Fibroblast of lung (primary cell): ENCODE measurements around the gene SRC. TPM values are rescaled to one million over a fixed set of nuclear protein-coding genes. Genes with fewer than 3 reads are reported as not detected.

ENCODE experiments used
- DNase-seq, 2 donors: peaks; one replicate each; pipeline versions ENCODE4 v3.0.0 to v3.0.0-alpha.2; 2010; ENCODE audit warnings: low read depth in 2 of 2
- H2AFZ ChIP-seq: 2 replicates; pipeline ENCODE4 v1.5.1; 2012; ENCODE audit warnings: low read length, control low read depth, inconsistent platforms
- H3K27ac ChIP-seq: 2 replicates; pipeline ENCODE4 v1.5.1; 2011; ENCODE audit warnings: low read length, control low read depth; ENCODE audit not compliant: insufficient read depth
- H3K27me3 ChIP-seq: 2 replicates; pipeline ENCODE4 v1.5.1; 2011; ENCODE audit warnings: mild to moderate bottlenecking, low read length; ENCODE audit not compliant: control insufficient read depth, insufficient read depth
- H3K36me3 ChIP-seq: 2 replicates; pipeline ENCODE4 v1.5.1; 2011; ENCODE audit warnings: low read length; ENCODE audit not compliant: control insufficient read depth, insufficient read depth
- H3K4me1 ChIP-seq: 2 replicates; pipeline ENCODE4 v1.5.1; 2011; ENCODE audit warnings: low read length; ENCODE audit not compliant: control insufficient read depth, insufficient read depth; ENCODE audit errors: extremely low read depth
- H3K4me2 ChIP-seq: 2 replicates; pipeline ENCODE4 v1.5.1; 2011; ENCODE audit warnings: low read length, control low read depth; ENCODE audit not compliant: insufficient read depth; ENCODE audit errors: extremely low read depth
- H3K4me3 ChIP-seq, 4 experiments: fragments of 200-600 bp in 1 of 4; sonication (generic) in 1 of 4; replicated peaks in 1 of 4; 2 replicates each; pipeline ENCODE4 v1.5.1; 2011 to 2016; ENCODE audit warnings: low read length in 4 of 4, low read depth in 3 of 4, mild to moderate bottlenecking in 3 of 4, control low read depth in 2 of 4, inconsistent platforms in 1 of 4, mixed read lengths in 1 of 4; ENCODE audit not compliant: insufficient read depth in 1 of 4; ENCODE audit errors: control extremely low read depth in 1 of 4
- H3K79me2 ChIP-seq: 2 replicates; pipeline ENCODE4 v1.5.1; 2012; ENCODE audit warnings: mild to moderate bottlenecking, low read length, inconsistent platforms; ENCODE audit not compliant: control insufficient read depth, insufficient read depth
- H3K9ac ChIP-seq: 2 replicates; pipeline ENCODE4 v1.5.1; 2011; ENCODE audit warnings: mild to moderate bottlenecking, low read length, control low read depth; ENCODE audit not compliant: insufficient read depth
- H3K9me3 ChIP-seq: 2 replicates; pipeline ENCODE4 v1.5.1; 2012; ENCODE audit warnings: low read depth, low read length; ENCODE audit not compliant: control insufficient read depth, insufficient read depth
- H4K20me1 ChIP-seq: 2 replicates; pipeline ENCODE4 v1.5.1; 2011; ENCODE audit warnings: low read length; ENCODE audit not compliant: control insufficient read depth, insufficient read depth; ENCODE audit errors: extremely low read depth
- EZH2 ChIP-seq: IDR thresholded peaks from 2 replicates; pipeline ENCODE4 v1.5.1; 2012; ENCODE audit warnings: low read length, control low read depth, mild to moderate bottlenecking; ENCODE audit errors: missing control alignments
- polyA plus RNA-seq, 2 donors: library from polyadenylated mRNA; depleted of rRNA in 1 of 2; stranded (reverse) in 1 of 2; unstranded in 1 of 2; fragments of >200 nt; gene quantifications; 2 replicates each; pipeline ENCODE4 v1.2.1, GENCODE V29; 2011 to 2012; ENCODE audit warnings: missing spikeins in 1 of 2
- total RNA-seq: library from RNA; depleted of rRNA; stranded (reverse); fragments of >200 nt; gene quantifications from 2 replicates; pipeline ENCODE4 v1.2.1, GENCODE V29; 2014
- TF ChIP-seq, protein P1 (sequence below), 2 donors: IDR thresholded peaks in 1 of 2; conservative IDR thresholded peaks in 1 of 2; 1 replicate in 1 of 2; 2 replicates in 1 of 2; pipeline ENCODE4 v1.5.1; 2011 to 2012; ENCODE audit warnings: low read length in 2 of 2, control low read depth in 1 of 2, inconsistent platforms in 1 of 2, low read depth in 1 of 2, mild to moderate bottlenecking in 1 of 2

SRC gene
- total and polyA plus RNA-seq, 2 donors (not counting 1 experiment from before 2014, with no cell fraction given), result 17.8 to 20.3 TPM

DNA sequence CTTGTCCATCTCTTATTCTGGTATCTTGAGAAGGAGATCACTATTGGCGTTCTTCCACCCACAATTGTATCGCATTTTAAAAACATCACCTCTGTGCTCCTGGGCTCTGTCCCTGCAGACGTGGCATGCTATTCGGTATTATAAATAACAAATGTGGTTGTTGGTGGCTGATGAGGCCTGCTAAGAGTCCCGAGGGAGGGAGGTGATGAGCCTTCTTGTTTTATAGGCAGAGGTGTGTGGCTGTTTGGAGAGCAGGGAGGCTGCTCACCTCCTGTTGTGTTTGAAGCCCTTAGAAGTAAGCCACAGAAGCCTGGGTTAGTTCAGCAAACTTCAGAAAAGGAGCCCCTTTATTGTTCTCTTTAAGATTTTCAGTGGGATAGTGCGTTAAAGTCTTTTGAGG is 40.9 kb upstream of the SRC start:
- H2AFZ ChIP-seq, result no peak overlapping the region
- DNase-seq, result no peak
- peaks cover under 1% of the 10 kb centered on the region for H3K4me1 ChIP-seq
- peaks cover 8% of the 10 kb centered on the region for H3K36me3 ChIP-seq
- no peak overlapping the region for H3K9ac ChIP-seq
- no peak overlapping the region for H3K4me3 ChIP-seq
- no peak overlapping the region for H3K27ac ChIP-seq
- H4K20me1 ChIP-seq, result no peaks in the 10 kb centered on the region
- H3K9me3 ChIP-seq, result no peaks in the 10 kb centered on the region
- H3K79me2 ChIP-seq, result peaks cover 7% of the 10 kb centered on the region
- no peak for TF ChIP-seq EZH2
- TF ChIP-seq, protein P1, sequence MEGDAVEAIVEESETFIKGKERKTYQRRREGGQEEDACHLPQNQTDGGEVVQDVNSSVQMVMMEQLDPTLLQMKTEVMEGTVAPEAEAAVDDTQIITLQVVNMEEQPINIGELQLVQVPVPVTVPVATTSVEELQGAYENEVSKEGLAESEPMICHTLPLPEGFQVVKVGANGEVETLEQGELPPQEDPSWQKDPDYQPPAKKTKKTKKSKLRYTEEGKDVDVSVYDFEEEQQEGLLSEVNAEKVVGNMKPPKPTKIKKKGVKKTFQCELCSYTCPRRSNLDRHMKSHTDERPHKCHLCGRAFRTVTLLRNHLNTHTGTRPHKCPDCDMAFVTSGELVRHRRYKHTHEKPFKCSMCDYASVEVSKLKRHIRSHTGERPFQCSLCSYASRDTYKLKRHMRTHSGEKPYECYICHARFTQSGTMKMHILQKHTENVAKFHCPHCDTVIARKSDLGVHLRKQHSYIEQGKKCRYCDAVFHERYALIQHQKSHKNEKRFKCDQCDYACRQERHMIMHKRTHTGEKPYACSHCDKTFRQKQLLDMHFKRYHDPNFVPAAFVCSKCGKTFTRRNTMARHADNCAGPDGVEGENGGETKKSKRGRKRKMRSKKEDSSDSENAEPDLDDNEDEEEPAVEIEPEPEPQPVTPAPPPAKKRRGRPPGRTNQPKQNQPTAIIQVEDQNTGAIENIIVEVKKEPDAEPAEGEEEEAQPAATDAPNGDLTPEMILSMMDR (conservative IDR thresholded peaks at IDR 0.05 in 1 of 2, IDR thresholded peaks at IDR 0.05 in 1 of 2; ENCODE audit: low read depth in 1 of 2, low read length in 2 of 2), result no peak
- H3K27me3 ChIP-seq, result no peaks in the 10 kb centered on the region
- no peak overlapping the region for H3K4me2 ChIP-seq

DNA sequence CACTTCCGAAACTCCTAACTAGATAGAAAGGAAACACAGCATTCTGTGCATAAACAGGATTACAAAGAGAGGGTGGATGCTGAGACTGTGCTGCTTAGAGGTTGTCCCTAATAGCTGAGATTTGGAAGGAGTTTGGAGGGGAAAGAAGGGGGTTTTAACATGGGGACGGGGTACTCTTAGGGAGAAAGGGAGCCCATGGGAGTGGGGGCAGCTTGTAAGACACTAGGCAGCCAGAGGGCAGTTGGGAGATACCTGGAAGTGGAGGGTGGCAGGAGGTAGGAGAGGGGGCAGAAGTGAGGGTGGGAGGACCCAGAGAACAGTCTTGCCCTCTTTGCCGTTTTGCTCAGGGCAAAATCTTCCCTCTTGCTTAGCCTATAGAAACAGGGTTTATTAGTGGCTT is 40.1 kb upstream of the SRC start:
- no peaks in the 10 kb centered on the region for H3K27me3 ChIP-seq
- no peaks in the 10 kb centered on the region for H3K4me1 ChIP-seq
- no peak overlapping the region for H2AFZ ChIP-seq
- no peak overlapping the region for H3K4me3 ChIP-seq
- H3K36me3 ChIP-seq, result peaks cover 8% of the 10 kb centered on the region
- no peak overlapping the region for H3K4me2 ChIP-seq
- H3K79me2 ChIP-seq, result peaks cover 5% of the 10 kb centered on the region
- no peaks in the 10 kb centered on the region for H3K9me3 ChIP-seq
- DNase-seq, result no peak
- no peak overlapping the region for H3K27ac ChIP-seq
- H4K20me1 ChIP-seq, result no peaks in the 10 kb centered on the region
- no peak for TF ChIP-seq EZH2
- TF ChIP-seq, protein P1 (conservative IDR thresholded peaks at IDR 0.05 in 1 of 2, IDR thresholded peaks at IDR 0.05 in 1 of 2; ENCODE audit: low read depth in 1 of 2, low read length in 2 of 2), result no peak
- no peak overlapping the region for H3K9ac ChIP-seq

DNA sequence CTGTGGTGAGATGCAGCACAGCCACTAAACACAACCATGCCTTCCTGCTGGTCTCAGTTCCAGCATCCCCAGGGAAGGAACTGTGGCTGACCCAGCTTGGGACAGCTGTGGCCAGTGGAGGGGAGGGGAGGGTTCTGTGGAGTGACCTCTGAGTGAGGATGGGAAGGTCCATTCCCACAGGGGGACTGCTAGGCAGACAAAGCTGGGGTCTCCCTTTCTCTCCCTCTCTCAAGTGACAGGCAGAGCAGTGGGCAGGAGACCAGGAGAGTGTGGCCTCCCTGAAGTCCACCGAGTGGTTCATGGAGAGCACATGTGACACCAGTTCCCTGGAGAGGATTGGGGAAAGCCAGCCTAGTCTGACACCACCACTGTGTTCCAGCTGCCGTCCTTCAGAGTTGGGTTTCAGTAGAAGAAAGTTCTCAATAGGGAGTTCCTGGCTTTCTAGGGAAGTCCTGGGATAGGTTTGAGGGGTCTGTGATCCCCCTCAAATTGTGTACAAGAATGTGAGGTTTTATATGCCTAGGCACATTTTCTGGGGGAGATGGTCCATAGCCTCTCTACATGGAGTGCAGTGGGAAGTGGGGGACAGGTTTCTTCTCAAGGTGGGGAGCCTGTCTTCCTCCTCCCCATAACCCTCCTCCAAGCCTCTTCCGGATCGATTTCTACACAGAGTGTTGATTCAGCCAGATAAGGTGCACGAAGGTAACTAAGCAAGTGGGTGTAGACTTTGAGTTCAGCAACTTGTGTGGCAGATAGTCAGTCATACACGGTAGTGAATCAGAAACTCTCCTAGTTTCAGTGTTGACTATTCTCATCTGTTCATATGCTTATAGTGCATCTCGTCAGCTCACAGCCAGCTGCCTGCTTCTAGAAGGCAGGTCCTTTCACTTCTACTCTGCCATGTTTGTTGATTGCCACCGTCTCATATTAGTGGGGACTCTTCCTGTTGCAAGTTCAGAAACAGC is 37.6 kb upstream of the SRC start:
- Histone ChIP-seq H2AFZ (no peak overlapping the region), H4K20me1 (no peaks in the 10 kb centered on the region), H3K4me3 (no peak overlapping the region), H3K4me2 (no peak overlapping the region), H3K9ac (no peak overlapping the region), H3K4me1 (peaks cover 6% of the 10 kb centered on the region), H3K27me3 (no peaks in the 10 kb centered on the region), H3K36me3 (peaks cover 6% of the 10 kb centered on the region), H3K79me2 (peaks cover 8% of the 10 kb centered on the region), H3K9me3 (no peaks in the 10 kb centered on the region), H3K27ac (no peak overlapping the region)
- no peak for TF ChIP-seq EZH2
- TF ChIP-seq, protein P1 (conservative IDR thresholded peaks at IDR 0.05 in 1 of 2, IDR thresholded peaks at IDR 0.05 in 1 of 2; ENCODE audit: low read depth in 1 of 2, low read length in 2 of 2), result no peak
- DNase-seq, result no peak
